ENCODE results near the gene RBM15. TPM values are rescaled to one million over a fixed set of nuclear protein-coding genes. Genes with fewer than 3 reads are reported as not detected.

The RBM15 gene
- total and polyA plus RNA-seq, 9 donors, result 5.0 to 18.8 (median 8.5) TPM

GRCh38 chr1:110394493-110394820 is 55.3 kb downstream of the RBM15 start:
- Histone ChIP-seq H3K9me3 (replicated peaks; ENCODE audit: control insufficient read depth, low read depth, low read length) (no peaks in the 10 kb centered on the region), H3K27ac (ENCODE audit: low read length) (no peak overlapping the region), H3K36me3 (ENCODE audit: control insufficient read depth, insufficient read depth, low read length) (peaks cover 9% of the 10 kb centered on the region), H3K4me1 (ENCODE audit: control insufficient read depth, insufficient read depth, low read length) (peaks cover 8% of the 10 kb centered on the region), H3K4me3 (ENCODE audit: low read length) (no peak overlapping the region), H3K27me3 (ENCODE audit: control insufficient read depth, insufficient read depth, low read length) (no peaks in the 10 kb centered on the region)
- WGBS (ENCODE audit: insufficient coverage), result 60% methylated on average over 1 of the region's 3 CpGs
- no peak for DNase-seq

Other genes starting within 250 kb of the RBM15 start
- gene UBL4B, start 226.9 kb upstream of the RBM15 start, total RNA-seq, result not detected
- not detected for gene UBL4B, start 226.9 kb upstream of the RBM15 start, polyA plus RNA-seq (ENCODE audit: insufficient read depth in 1 of 8, insufficient read length in 8 of 8, low replicate concordance in 1 of 8)
- gene SLC6A17, start 188.9 kb upstream of the RBM15 start, total RNA-seq, result 0.04 TPM
- under 1 TPM; 0.12 to 0.79 (median 0.30) TPM for gene SLC6A17, start 188.9 kb upstream of the RBM15 start, polyA plus RNA-seq (ENCODE audit: insufficient read depth in 1 of 8, insufficient read length in 8 of 8, low replicate concordance in 1 of 8)
- 2.7 TPM for gene KCNC4, start 129.1 kb upstream of the RBM15 start, total RNA-seq
- 1 to 10 TPM; 5.7 to 8.8 (median 7.9) TPM for gene KCNC4, start 129.1 kb upstream of the RBM15 start, polyA plus RNA-seq (ENCODE audit: insufficient read depth in 1 of 8, insufficient read length in 8 of 8, low replicate concordance in 1 of 8)
- gene SLC16A4, start 51.6 kb downstream of the RBM15 start, total RNA-seq, result 9.1 TPM
- gene SLC16A4, start 51.6 kb downstream of the RBM15 start, polyA plus RNA-seq (ENCODE audit: insufficient read depth in 1 of 8, insufficient read length in 8 of 8, low replicate concordance in 1 of 8), result 10 to 100 TPM in 2 of 8 donors, 1 to 10 TPM in 6; 6.5 to 11.6 (median 8.5) TPM
- gene LAMTOR5, start 68.3 kb downstream of the RBM15 start, total RNA-seq, result 100 TPM
- gene LAMTOR5, start 68.3 kb downstream of the RBM15 start, polyA plus RNA-seq (ENCODE audit: insufficient read depth in 1 of 8, insufficient read length in 8 of 8, low replicate concordance in 1 of 8), result 100 to 1,000 TPM; 108 to 129 (median 118) TPM
- not detected for gene PROK1, start 111.8 kb downstream of the RBM15 start, total RNA-seq
- gene PROK1, start 111.8 kb downstream of the RBM15 start, polyA plus RNA-seq (ENCODE audit: insufficient read depth in 1 of 8, insufficient read length in 8 of 8, low replicate concordance in 1 of 8), result not detected
- gene KCNA10, start 179.8 kb downstream of the RBM15 start, total RNA-seq, result 0.09 TPM
- gene KCNA10, start 179.8 kb downstream of the RBM15 start, polyA plus RNA-seq (ENCODE audit: insufficient read depth in 1 of 8, insufficient read length in 8 of 8, low replicate concordance in 1 of 8), result under 1 TPM; 0.23 to 0.75 (median 0.60) TPM

Data from muscle of leg (tissue), 11 donors.